HUDEP-2 (cell line): Measurements from ENCODE around the gene PLEKHN1.
"Not testable (repeated sequence)": the region's sequence is repeated elsewhere in the genome, so short reads cannot be mapped to it uniquely, and the experiment has no call there.

Experiments used
- DNase-seq, 76 experiments: peaks; one replicate each; lab custom pipeline; 2025; ENCODE audit not compliant: unreplicated experiment in 76 of 76; lab: John Stamatoyannopoulos, UW

The PLEKHN1 gene

DNA sequence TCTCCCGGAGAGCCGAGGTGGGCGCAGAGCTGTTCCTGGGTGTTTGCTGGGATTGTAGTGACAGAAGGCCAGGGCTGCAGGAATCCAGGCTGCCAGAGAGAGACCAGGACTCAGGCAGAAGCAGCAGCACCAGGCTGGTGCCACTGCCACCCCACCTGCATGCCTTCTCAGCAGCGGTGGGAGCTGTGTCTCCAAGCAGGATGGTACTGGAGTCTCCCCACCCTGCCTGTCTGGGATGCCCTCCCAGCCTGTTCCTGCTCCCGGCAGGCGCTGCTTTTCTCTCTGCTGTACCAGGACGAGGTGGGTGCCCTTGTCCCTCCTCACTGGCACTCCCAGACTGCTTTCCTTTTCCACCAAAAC lies 38.1 kb downstream of the PLEKHN1 start:
- DNase-seq: no peak

- DNase-seq: peak in 50 of 76 experiments; percentile 6 to 67 (median 41)
These were observed 38.8 kb downstream of the PLEKHN1 start for GRCh38 chr1:1004780-1005697.

GRCh38 chr1:1005774-1006304 lies 39.6 kb downstream of the PLEKHN1 start:
- no peak for DNase-seq

DNA sequence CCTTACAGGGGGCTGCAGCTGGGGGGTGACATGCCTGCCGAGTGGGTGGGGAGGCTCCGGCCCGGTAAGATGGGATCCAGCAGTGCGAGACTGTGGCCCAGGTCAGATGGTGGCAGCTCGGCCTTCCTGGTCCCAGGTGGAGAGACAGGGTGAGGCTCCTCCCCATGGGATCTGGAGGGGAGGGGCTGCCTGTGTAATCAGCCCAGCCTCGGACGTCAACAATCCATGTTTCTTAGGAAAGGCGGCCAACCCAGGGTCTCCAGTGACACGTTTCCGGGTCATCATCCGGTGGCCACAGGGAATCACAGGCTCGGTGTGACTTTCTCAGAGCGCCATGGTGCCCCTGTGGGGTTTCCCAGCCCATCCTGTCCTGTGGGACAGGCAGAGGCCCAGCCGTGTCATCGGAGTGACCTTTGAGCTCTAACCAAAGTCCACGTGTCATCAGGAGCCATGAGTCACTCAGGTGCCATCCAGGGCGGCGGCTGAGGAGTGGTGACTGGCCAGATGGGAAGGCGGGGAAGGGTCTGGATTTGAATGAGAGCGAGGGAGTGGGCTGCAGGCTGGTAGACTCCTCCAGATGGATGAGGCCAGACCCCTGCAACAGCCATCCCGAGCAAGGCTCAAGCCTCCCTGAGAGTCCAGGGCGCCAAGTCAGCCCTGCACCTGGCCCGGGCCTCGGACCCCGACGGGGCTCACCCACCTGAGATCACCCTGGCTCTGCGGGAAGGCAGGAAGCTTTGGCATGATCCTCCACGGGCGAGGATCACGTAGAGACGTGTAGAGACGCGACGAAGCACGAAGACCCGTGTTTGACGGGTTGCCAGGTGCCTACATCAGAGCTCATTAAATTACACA lies 40.2 kb downstream of the PLEKHN1 start:
- no peak for DNase-seq

GRCh38 chr1:1010131-1010530 lies 43.8 kb downstream of the PLEKHN1 start:
- DNase-seq: not testable (repeated sequence)

- DNase-seq: no peak
These were observed 45.2 kb downstream of the PLEKHN1 start for GRCh38 chr1:1011396-1011949.

- not testable (repeated sequence) for DNase-seq
These were observed 46.4 kb downstream of the PLEKHN1 start for GRCh38 chr1:1012736-1013104.

DNA sequence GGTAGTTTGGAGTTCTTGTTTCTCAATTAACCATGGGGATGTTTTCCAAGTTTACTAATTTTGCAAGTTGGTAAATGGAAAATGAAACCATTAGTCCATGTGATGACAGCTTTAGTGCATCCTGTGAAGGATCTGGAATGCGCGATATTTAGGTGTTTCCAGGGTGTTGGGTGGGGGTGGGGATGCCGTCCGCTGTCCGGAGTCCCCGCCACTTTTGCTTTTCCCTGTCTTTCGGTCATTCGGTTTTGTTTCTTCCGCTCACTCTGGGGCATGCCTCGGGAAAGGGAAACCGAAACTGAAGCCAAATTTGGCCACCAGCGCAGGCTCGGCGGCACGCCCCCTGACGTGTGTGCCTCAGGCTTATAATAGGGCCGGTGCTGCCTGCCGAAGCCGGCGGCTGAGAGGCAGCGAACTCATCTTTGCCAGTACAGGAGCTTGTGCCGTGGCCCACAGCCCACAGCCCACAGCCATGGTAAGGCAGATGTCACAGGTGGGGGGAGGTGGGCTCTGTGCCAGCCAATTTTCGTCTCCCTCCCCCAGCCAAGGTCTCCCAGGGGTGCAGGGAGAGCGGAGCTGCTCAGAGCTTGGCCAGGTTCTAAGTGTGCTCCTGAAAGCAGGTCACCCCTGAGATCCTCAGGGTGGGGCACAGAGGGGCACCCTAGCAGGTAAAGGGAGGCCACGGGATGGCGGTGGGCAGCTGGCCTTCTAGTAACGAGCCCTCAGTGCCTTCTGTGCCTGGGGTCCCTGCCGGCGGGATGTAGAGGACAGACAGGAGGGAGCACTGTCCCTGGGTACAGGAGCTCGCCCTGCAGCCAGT lies 47.0 kb downstream of the PLEKHN1 start, which contains the start of gene ISG15:
Gene ISG15 (plus strand): TSS at position 393 of the 817 bp plus-strand sequence. CDS start 77 bp downstream, at position 470.
- peak in 71 of 76 experiments; percentile 29 to 85 (median 70) for DNase-seq

GRCh38 chr1:1013922-1014648 lies 47.8 kb downstream of the PLEKHN1 start:
- no peak for DNase-seq

DNA sequence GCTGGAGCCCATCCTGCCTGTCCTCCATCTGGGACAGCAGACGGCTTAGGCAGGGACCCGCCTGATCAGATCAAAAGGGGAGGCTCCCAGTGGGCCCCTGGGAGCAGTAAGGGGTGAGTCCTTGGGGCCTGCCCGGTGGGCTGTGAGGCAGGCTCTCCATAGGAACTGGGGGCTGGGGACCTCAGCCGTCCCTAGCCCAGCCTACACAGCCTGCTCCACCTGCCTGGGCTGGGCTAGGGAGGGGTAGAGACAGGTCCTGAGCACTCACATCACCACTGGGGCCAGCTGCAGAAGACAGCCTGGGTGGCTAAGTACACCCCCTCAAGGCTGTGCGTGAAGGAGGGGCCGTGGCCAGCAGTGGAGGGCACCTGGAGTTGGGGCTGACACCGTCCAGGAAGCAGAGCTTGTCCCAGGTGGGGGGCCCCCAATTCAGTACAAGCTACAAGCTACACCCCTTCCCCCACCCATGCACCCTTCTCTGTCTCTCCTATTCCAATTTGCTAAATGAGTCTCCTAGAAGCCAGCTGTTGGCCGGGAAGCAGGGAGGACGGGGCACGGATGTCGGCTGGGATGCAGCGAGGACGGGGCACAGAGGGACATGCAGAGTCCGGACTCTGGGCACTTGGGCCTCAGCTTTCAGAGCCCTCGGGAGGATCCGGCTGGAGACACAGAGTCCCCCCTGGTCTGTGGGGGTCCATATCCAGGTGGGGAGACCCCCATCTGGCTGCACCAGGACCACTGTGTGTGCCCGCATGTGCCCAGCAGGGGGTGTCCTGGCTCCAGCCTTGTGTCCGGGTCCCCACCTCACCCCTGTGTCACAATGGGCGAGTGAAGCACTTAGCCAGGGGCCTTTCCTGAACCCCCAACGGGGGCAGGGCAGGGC lies 48.8 kb downstream of the PLEKHN1 start:
- peak in 21 of 76 experiments; percentile 7 to 52 (median 21) for DNase-seq

DNA sequence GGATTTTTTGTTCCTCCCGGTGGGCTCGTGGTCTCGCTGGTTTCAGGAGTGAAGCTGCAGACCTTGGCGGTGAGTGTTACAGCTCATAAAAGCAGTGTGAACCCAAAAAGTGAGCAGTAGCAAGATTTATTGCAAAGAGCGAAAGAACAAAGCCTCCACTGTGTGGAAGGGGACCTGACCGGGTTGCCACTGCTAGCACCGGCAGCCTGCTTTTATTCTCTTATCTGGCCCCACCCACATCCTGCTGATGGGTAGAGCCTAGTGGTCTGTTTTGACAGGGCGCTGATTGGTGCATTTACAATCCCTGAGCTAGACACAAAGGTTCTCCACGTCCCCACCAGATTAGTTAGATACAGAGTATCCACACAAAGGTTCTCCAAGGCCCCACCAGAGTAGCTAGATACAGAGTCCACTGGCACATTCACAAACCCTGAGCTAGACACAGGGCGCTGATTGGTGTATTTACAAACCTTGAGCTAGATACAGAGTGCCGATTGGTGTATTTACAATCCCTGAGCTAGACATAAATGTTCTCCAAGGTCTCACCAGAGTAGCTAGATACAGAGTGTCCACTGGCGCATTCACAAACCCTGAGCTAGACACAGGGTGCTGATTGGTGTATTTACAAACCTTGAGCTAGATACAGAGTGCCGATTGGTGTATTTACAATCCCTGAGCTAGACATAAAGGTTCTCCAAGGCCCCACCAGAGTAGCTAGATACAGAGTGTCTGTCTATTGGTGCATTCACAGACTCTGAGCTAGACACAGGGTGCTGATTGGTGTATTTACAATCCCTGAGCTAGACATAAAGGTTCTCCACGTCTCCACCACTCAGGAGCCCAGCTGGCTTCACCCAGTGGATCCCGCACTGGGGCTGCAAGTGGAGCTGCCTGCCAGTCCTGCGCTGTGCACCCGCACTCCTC lies 51.4 kb downstream of the PLEKHN1 start:
- DNase-seq: not testable (repeated sequence)

GRCh38 chr1:1018321-1018685 lies 52.0 kb downstream of the PLEKHN1 start:
- DNase-seq: not testable (repeated sequence)

DNA sequence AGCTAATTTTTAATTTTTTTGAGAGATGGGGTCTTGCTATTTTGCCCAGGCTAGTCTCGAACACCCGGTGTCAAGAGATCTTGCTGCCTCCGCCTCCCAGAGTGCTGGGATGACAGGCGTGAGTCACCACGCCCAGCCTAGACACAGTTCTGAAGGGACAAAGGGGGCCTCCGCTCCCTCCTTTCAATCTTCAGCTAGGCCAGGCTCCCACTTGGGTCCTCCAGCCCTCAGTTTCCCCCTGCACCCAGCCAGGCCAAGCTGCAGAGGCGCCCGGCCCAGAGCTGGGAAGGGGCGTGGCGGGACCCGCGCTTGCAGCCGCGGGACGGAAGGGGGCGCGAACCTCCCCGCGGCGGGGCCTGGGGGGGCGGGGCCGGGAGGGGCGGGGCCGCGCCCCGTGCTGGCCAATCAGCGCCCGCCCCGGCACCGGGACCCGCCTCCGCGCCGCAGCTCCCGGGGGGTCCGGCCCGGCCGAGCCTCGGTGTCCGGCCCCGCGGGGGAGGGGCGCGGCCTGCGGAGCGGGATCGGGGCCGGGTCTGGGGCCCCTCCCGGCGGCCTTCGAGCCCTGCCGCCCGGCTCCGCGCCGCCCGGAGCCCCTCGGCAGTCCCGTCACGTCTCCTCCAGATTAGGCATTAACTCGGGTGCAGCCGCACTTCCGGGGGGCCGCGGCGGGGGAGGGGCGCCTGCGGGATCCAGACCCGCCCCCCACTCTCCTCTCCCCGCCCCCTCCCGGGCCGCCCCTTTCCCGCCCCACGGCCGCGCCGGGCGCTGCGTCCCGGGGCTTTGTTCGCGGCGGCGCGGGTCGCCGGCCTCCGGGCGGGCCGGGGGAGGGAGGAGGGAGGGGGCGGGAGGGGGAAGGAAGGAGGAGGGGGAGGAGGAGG lies 53.1 kb downstream of the PLEKHN1 start:
- peak in 66 of 76 experiments; percentile 18 to 89 (median 70) for DNase-seq

DNA sequence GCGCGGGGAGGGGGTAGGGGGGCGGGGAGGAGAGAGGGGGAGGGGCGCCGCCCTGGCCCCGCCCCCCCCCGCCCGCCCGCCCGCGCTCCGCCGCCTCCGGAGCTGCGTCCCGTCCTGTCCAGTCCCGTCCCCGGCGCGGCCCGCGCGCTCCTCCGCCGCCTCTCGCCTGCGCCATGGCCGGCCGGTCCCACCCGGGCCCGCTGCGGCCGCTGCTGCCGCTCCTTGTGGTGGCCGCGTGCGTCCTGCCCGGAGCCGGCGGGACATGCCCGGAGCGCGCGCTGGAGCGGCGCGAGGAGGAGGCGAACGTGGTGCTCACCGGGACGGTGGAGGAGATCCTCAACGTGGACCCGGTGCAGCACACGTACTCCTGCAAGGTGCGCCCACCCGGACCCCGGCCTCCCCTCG lies 53.7 kb downstream of the PLEKHN1 start, which contains the start of gene AGRN:
Gene AGRN (plus strand): TSS at position 121 of the 405 bp plus-strand sequence. CDS start 53 bp downstream, at position 174.
- DNase-seq: peak in 14 of 76 experiments; percentile 13 to 60 (median 46)

DNA sequence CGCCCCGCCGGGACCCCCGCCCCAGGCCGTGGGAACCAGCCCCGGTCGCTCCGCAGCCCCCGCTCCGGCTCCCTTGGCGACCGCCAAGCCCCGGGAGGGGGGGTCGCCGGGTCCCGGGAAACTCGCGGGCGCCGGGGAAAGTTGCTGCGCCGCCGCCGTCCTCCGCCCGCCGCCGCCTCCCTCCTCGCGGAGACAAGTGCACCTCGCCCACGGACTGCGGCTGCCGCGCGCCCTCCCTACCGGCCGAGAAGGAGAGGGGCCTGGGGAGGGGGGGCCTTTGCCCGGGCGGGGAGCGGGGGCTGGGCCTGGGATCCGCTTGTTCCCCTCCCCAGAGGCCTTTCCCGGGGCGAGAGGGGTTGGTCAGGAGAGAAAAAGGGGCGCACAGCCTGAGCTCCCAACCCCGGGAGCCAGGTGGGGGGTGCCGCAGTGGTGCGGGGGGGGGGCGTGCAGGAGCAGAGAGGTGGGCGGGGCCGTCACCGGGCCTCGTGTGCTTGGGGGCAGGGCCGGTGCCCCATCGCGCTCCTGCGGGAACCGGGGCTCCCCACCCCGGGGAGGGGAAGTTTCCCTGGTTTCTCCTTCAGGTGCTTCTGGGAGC lies 54.2 kb downstream of the PLEKHN1 start:
- peak in 7 of 76 experiments; percentile 22 to 49 (median 36) for DNase-seq
